HG02943 (cell line): ENCODE data around the gene CTPS1.

Experiments used
- ATAC-seq: cut with Tn5 transposase; IDR thresholded peaks from one replicate; pipeline ENCODE4 v1.9.1; 2021; ENCODE audit warnings: mild to moderate bottlenecking, low read depth, moderate library complexity; ENCODE audit not compliant: unreplicated experiment

Gene CTPS1

DNA sequence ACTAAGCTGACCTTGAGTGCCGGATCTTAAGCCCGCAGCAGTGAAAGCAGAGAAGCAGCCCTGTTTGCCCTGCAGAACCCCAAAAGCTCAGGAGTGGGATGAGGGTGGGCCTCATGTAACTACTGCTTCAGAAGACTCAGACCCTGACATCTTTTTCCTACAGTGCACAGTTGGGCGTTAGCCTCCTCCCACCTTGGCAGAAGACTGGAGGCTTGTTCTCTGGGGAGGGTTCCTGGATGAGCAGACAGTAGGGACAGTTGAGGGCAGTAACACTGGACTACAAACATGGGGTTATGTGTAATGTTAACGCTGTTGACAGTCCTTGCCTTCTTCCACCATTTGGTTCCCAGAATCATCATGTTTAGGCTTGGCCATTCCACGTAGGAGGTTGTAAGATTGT, 9.6 kb downstream of the CTPS1 start:
- ATAC-seq, result no peak

DNA sequence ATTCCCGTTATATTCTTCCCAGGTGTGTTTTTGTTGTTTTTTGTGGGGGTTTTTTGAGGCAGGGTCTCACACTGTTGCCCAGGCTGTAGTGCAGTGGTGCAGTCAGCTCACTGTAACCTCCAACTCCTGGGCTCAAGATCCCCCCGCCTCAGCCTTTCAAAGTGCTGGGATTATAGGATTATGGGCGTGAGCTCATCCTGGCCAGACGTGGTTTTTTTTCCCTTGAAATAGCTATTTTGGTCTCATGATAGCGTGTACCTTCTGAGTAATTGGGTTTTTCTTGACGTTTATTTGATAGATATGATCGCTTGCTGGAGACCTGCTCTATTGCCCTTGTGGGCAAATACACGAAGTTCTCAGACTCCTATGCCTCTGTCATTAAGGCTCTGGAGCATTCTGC, 17.6 kb downstream of the CTPS1 start:
- no peak for ATAC-seq

GRCh38 chr1:40998668-40999067, 19.2 kb downstream of the CTPS1 start:
- no peak for ATAC-seq

DNA sequence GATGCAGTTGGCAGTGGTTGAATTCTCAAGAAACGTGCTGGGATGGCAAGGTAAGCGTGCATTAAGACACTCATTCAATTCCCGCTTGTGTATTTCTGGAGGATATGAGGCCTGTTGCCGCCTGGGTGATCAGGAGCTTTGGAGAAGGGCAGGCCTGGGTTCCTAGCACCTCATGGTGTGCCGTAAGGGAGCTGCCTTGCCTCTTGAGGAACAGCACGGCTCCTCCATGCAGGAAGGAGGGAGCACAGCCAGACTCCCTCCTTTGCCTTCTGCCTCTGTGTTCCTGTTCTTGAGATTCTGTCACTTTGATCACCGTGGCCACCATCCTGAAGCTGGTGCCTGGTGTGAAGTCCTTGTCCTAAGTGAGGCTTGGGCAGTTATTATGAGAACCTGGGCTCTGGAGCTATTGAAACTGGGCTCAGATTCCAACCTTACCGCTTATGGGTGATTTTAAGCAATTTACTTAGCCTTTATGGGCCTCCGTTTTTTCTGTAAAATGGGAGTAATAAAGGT, 23.7 kb downstream of the CTPS1 start:
- no peak for ATAC-seq

DNA sequence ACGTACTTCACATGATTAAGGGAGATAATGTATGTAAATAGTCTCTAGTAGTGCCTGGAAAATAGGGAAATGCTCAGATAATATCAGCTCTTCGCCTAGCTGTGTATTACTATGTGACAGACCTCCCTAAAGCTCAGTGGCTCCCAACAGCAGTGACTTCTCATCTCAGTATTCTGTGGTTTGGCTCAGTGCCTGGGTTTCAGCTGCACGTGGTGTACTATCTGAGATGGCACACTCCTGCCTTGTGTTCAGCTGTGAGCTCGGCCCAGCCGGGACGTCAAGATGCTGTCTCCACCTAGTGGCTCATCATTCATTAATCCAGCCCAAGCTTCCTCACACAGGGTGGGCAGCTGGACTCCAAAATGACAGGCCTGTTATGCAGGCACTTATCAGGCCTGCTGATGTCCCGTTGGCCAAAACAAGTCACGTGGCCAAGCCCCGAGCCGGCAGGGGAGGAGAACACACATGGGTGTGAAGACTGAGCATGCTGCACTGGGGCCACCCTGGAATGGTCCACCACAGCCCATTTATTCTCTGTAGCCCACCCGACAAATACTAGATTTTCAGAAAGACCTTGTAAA, 24.2 kb downstream of the CTPS1 start:
- ATAC-seq, result peak; percentile 98

GRCh38 chr1:41005876-41006275, 26.4 kb downstream of the CTPS1 start:
- ATAC-seq, result no peak

DNA sequence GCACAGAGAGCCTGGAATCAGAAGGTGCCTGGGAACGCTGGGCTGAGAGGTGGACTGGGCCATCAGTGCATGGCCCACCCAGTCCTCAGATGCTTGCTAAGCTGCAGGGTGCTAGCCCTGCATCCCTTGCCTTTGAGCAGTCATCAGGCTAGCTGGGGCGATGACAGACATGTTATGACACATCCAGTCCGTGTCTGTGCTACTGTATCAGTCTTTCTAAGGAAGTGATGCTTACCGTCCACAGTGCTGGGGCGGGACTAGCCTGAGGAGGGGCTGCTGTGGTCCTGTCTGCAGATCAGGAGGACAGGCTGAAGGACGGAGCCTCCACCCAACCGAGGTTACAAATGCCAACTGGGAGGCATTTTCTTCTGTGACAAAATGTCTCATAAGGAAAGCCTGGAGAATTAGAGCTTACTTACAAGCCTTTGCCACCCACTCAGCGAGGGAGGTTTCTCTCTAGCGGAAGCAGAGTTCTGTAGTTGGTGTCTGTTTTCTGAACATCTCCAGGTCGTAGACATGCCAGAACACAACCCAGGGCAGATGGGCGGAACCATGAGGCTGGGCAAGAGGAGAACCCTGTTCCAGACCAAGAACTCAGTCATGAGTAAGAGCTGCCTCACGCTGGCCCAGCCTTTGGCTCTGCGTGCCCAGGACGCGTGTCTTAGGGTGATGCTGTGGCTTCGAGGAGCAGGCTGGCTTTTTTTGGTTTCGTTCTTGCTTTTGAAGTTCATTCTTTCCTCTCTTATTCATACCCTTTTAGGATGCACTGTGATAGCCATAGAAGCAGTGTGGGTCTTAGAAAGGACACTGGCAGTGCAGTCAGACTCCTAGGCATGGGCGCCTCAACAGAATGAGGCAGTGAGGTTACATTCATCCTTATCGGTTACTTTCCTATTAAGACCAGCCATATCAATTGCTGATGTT, 27.7 kb downstream of the CTPS1 start:
- ATAC-seq, result no peak

GRCh38 chr1:41009466-41009865, 30.0 kb downstream of the CTPS1 start:
- ATAC-seq, result no peak

- no peak for ATAC-seq
These were observed 30.8 kb downstream of the CTPS1 start for GRCh38 chr1:41010345-41010744.

- ATAC-seq, result no peak
These were observed 33.5 kb downstream of the CTPS1 start for GRCh38 chr1:41013024-41013423.

DNA sequence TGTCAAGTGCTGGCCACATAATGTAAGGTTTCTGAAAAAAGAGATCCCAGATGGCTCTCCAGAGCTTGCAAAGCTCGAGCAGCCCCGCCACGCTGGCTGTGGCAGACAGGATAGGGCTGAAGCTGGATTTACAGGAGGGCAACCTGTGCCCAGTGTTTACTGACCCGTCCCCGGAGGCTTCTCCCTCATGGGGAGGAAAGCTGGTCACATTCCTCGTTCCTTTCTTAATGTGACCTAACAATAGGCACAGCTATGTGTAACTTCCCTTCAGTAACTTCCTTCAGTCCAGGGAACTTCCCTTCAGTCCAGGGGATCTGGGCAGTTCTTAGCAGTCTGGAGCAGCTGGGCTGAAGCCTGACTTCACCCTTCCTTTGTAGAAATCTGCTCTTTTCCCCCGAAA, 34.3 kb downstream of the CTPS1 start:
- ATAC-seq, result no peak

- ATAC-seq, result no peak
These were observed 35.4 kb downstream of the CTPS1 start for GRCh38 chr1:41014871-41015270.

- ATAC-seq, result no peak
These were observed 35.9 kb downstream of the CTPS1 start for GRCh38 chr1:41015281-41015896.

- ATAC-seq, result no peak
These were observed 36.5 kb downstream of the CTPS1 start for GRCh38 chr1:41015897-41016470.

GRCh38 chr1:41017141-41018017, 37.9 kb downstream of the CTPS1 start:
- ATAC-seq, result no peak

- ATAC-seq, result no peak
These were observed 38.5 kb downstream of the CTPS1 start for GRCh38 chr1:41018018-41018410.

- ATAC-seq, result no peak
These were observed 39.9 kb downstream of the CTPS1 start for GRCh38 chr1:41019353-41019745.

GRCh38 chr1:41020109-41020576, 40.6 kb downstream of the CTPS1 start:
- ATAC-seq, result no peak

GRCh38 chr1:41020654-41021053, 41.2 kb downstream of the CTPS1 start:
- ATAC-seq, result no peak
